ENCODE results near the gene LACRT.

Gene LACRT

GRCh38 chr12:54593725-54594124 is 41.0 kb downstream of the LACRT start:
- Histone ChIP-seq H4K20me1 (ENCODE audit: insufficient read depth, low read length, poor library complexity, severe bottlenecking) (no peaks in the 10 kb centered on the region), H2AFZ (ENCODE audit: low read length) (no peak overlapping the region), H3K36me3 (ENCODE audit: insufficient read depth, low read length) (no peaks in the 10 kb centered on the region), H3K9me3 (ENCODE audit: insufficient read depth, low read depth, low read length) (no peaks in the 10 kb centered on the region), H3K4me1 (ENCODE audit: insufficient read depth, low read length, poor library complexity, severe bottlenecking) (no peaks in the 10 kb centered on the region), H3F3A (ENCODE audit: low read depth) (no peaks in the 10 kb centered on the region), H3K79me2 (ENCODE audit: insufficient read depth, low read length) (no peaks in the 10 kb centered on the region), H3K4me2 (ENCODE audit: low read depth, low read length, poor library complexity, severe bottlenecking) (no peak overlapping the region), H3K4me3 (ENCODE audit: low read length, poor library complexity, severe bottlenecking) (no peak overlapping the region), H3K27me3 (ENCODE audit: insufficient read depth, low read length, poor library complexity, severe bottlenecking) (no peaks in the 10 kb centered on the region), H3K9me2 (replicated peaks; ENCODE audit: low read depth, low read length) (no peaks in the 10 kb centered on the region), H3K9ac (ENCODE audit: low read depth, low read length, poor library complexity, severe bottlenecking) (no peak overlapping the region)
- TF ChIP-seq, protein P1, sequence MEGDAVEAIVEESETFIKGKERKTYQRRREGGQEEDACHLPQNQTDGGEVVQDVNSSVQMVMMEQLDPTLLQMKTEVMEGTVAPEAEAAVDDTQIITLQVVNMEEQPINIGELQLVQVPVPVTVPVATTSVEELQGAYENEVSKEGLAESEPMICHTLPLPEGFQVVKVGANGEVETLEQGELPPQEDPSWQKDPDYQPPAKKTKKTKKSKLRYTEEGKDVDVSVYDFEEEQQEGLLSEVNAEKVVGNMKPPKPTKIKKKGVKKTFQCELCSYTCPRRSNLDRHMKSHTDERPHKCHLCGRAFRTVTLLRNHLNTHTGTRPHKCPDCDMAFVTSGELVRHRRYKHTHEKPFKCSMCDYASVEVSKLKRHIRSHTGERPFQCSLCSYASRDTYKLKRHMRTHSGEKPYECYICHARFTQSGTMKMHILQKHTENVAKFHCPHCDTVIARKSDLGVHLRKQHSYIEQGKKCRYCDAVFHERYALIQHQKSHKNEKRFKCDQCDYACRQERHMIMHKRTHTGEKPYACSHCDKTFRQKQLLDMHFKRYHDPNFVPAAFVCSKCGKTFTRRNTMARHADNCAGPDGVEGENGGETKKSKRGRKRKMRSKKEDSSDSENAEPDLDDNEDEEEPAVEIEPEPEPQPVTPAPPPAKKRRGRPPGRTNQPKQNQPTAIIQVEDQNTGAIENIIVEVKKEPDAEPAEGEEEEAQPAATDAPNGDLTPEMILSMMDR (conservative IDR thresholded peaks at IDR 0.05; ENCODE audit: low read length) = no peak
- no peak for TF ChIP-seq EZH2phosphoT487 (IDR thresholded peaks at IDR 0.05; ENCODE audit: borderline replicate concordance)

- Histone ChIP-seq H3K9ac (ENCODE audit: low read depth, low read length, poor library complexity, severe bottlenecking) (no peak overlapping the region), H3K4me3 (ENCODE audit: low read length, poor library complexity, severe bottlenecking) (no peak overlapping the region), H3K4me2 (ENCODE audit: low read depth, low read length, poor library complexity, severe bottlenecking) (no peak overlapping the region), H3K9me2 (replicated peaks; ENCODE audit: low read depth, low read length) (no peaks in the 10 kb centered on the region), H3K27me3 (ENCODE audit: insufficient read depth, low read length, poor library complexity, severe bottlenecking) (no peaks in the 10 kb centered on the region), H3F3A (ENCODE audit: low read depth) (no peaks in the 10 kb centered on the region), H3K4me1 (ENCODE audit: insufficient read depth, low read length, poor library complexity, severe bottlenecking) (no peaks in the 10 kb centered on the region), H3K9me3 (ENCODE audit: insufficient read depth, low read depth, low read length) (no peaks in the 10 kb centered on the region), H4K20me1 (ENCODE audit: insufficient read depth, low read length, poor library complexity, severe bottlenecking) (no peaks in the 10 kb centered on the region), H3K79me2 (ENCODE audit: insufficient read depth, low read length) (no peaks in the 10 kb centered on the region), H2AFZ (ENCODE audit: low read length) (no peak overlapping the region), H3K36me3 (ENCODE audit: insufficient read depth, low read length) (no peaks in the 10 kb centered on the region)
- TF ChIP-seq, protein P1 (conservative IDR thresholded peaks at IDR 0.05; ENCODE audit: low read length) = no peak
- no peak for TF ChIP-seq EZH2phosphoT487 (IDR thresholded peaks at IDR 0.05; ENCODE audit: borderline replicate concordance)
These were observed 41.6 kb downstream of the LACRT start for GRCh38 chr12:54593135-54593534.

DNA sequence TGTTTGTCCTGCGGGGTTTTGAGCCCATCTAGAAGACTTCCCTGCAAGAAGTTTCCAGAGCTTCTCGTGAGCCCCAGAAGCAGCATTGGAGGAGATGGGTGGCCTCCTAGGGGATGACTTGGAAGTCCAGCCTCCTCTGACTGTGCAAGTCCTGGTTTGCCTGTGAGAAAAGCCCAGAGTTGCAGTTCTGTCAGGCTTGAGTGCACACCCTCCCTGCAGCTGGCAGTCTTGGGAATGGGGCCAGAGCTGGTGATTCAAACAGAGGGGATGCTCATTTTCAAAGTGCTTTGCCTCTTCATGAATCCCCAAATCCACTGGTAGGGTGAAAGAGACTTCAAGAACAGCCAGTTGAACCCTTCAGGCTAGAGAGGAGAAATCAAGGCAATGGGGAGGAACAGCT is 42.4 kb downstream of the LACRT start:
- Histone ChIP-seq H3K4me1 (ENCODE audit: insufficient read depth, low read length, poor library complexity, severe bottlenecking) (no peaks in the 10 kb centered on the region), H3K27me3 (ENCODE audit: insufficient read depth, low read length, poor library complexity, severe bottlenecking) (no peaks in the 10 kb centered on the region), H3F3A (ENCODE audit: low read depth) (no peaks in the 10 kb centered on the region), H2AFZ (ENCODE audit: low read length) (no peak overlapping the region), H3K9ac (ENCODE audit: low read depth, low read length, poor library complexity, severe bottlenecking) (no peak overlapping the region), H3K36me3 (ENCODE audit: insufficient read depth, low read length) (no peaks in the 10 kb centered on the region), H4K20me1 (ENCODE audit: insufficient read depth, low read length, poor library complexity, severe bottlenecking) (no peaks in the 10 kb centered on the region), H3K4me2 (ENCODE audit: low read depth, low read length, poor library complexity, severe bottlenecking) (no peak overlapping the region), H3K4me3 (ENCODE audit: low read length, poor library complexity, severe bottlenecking) (no peak overlapping the region), H3K9me3 (ENCODE audit: insufficient read depth, low read depth, low read length) (no peaks in the 10 kb centered on the region), H3K9me2 (replicated peaks; ENCODE audit: low read depth, low read length) (no peaks in the 10 kb centered on the region), H3K79me2 (ENCODE audit: insufficient read depth, low read length) (no peaks in the 10 kb centered on the region)
- TF ChIP-seq, protein P1 (conservative IDR thresholded peaks at IDR 0.05; ENCODE audit: low read length) = no peak
- no peak for TF ChIP-seq EZH2phosphoT487 (IDR thresholded peaks at IDR 0.05; ENCODE audit: borderline replicate concordance)
